Esophagus (tissue), 2 donors: ENCODE data around the gene TTC16. TPM values are rescaled to one million over a fixed set of nuclear protein-coding genes. Genes with fewer than 3 reads are reported as not detected.

Experiments used
- H3K27ac ChIP-seq, 2 donors: one replicate each; pipeline ENCODE4 v1.5.1; 2013; ENCODE audit warnings: low read depth in 2 of 2, mild to moderate bottlenecking in 2 of 2, inconsistent platforms in 1 of 2, low read length in 1 of 2, moderate library complexity in 1 of 2
- H3K27me3 ChIP-seq, 2 donors: one replicate each; pipeline ENCODE4 v1.6.1; 2013; ENCODE audit warnings: low read length in 2 of 2, control low read depth in 1 of 2, mild to moderate bottlenecking in 1 of 2; ENCODE audit not compliant: insufficient read depth in 2 of 2, control insufficient read depth in 1 of 2
- H3K36me3 ChIP-seq, 2 donors: one replicate each; pipeline ENCODE4 v1.6.1; 2013; ENCODE audit warnings: low read length in 1 of 2; ENCODE audit not compliant: control insufficient read depth in 2 of 2, insufficient read depth in 2 of 2
- H3K4me1 ChIP-seq, 2 donors: one replicate each; pipeline ENCODE4 v1.6.1; 2013; ENCODE audit warnings: low read length in 1 of 2; ENCODE audit not compliant: control insufficient read depth in 2 of 2, insufficient read depth in 2 of 2
- H3K4me3 ChIP-seq, 2 donors: one replicate each; pipeline ENCODE4 v1.5.1; 2013; ENCODE audit warnings: low read length in 2 of 2, mild to moderate bottlenecking in 2 of 2, low read depth in 1 of 2, moderate library complexity in 1 of 2
- H3K9me3 ChIP-seq, 2 donors: one replicate each; pipeline ENCODE4 v1.6.1; 2013; ENCODE audit warnings: mild to moderate bottlenecking in 2 of 2, low read depth in 1 of 2, low read length in 1 of 2, moderate library complexity in 1 of 2; ENCODE audit not compliant: control insufficient read depth in 2 of 2, insufficient read depth in 1 of 2
- WGBS, 2 donors: extraction: QIAGEN DNeasy Blood & Tissue Kit; methylation state at CpG; one replicate each; pipeline ENCODE4 v1.1.7; 2013; 5-methylcytosine and 5-hydroxymethylcytosine counted together
- polyA plus RNA-seq, 2 donors: library from polyadenylated mRNA; stranded (reverse); fragments of 200-250 nt; gene quantifications; one replicate each; pipeline ENCODE4 v1.2.3, GENCODE V29; 2013
- donor health status: healthy with polysubstance abuse.
- donor health status: Bipolar disorder and iron deficiency.

TTC16 gene
- polyA plus RNA-seq, 2 donors, result 0.04 to 0.10 TPM

- no peak overlapping the region for H3K4me3 ChIP-seq
These were observed 45.6 kb downstream of the TTC16 start for GRCh38 chr9:127761491-127761956.

GRCh38 chr9:127762111-127762676, 46.3 kb downstream of the TTC16 start:
- Histone ChIP-seq H3K36me3 (no peaks in the 10 kb centered on the region), H3K27me3 (no peaks in the 10 kb centered on the region), H3K9me3 (no peaks in the 10 kb centered on the region), H3K4me3 (no peak overlapping the region), H3K4me1 (no peaks in the 10 kb centered on the region), H3K27ac (peak overlapping the region; percentile 63 to 70)
- 46 to 55% methylated on average over 16 of the region's 16 CpGs for WGBS, 2 donors

More at GRCh38 chr9:127761491-127761956, 45.6 kb downstream of the TTC16 start:
- peak overlapping the region; percentile 11 to 63 for H3K27ac ChIP-seq
- no peaks in the 10 kb centered on the region for H3K27me3 ChIP-seq
- H3K4me1 ChIP-seq, result no peaks in the 10 kb centered on the region
- H3K36me3 ChIP-seq, result no peaks in the 10 kb centered on the region
- WGBS, 2 donors, result 60 to 73% methylated on average over 5 of the region's 5 CpGs
- H3K9me3 ChIP-seq, result no peaks in the 10 kb centered on the region

GRCh38 chr9:127763918-127764384, 48.1 kb downstream of the TTC16 start:
- no peaks in the 10 kb centered on the region for H3K27me3 ChIP-seq
- H3K4me3 ChIP-seq, result no peak overlapping the region
- H3K9me3 ChIP-seq, result no peaks in the 10 kb centered on the region
- whole genome bisulfite sequencing, 2 donors, result 46 to 57% methylated on average over 7 of the region's 7 CpGs
- H3K27ac ChIP-seq, result peak overlapping the region; percentile 27 to 35
- no peaks in the 10 kb centered on the region for H3K36me3 ChIP-seq
- H3K4me1 ChIP-seq, result no peaks in the 10 kb centered on the region

GRCh38 chr9:127765418-127765817, 49.5 kb downstream of the TTC16 start:
- Histone ChIP-seq H3K4me1 (peaks cover 0 to under 1% of the 10 kb centered on the region in 2 donors), H3K27ac (no peak overlapping the region), H3K36me3 (no peaks in the 10 kb centered on the region), H3K9me3 (no peaks in the 10 kb centered on the region), H3K4me3 (no peak overlapping the region), H3K27me3 (no peaks in the 10 kb centered on the region)
- WGBS, 2 donors, result 72 to 94% methylated on average over 1 of the region's 1 CpG

GRCh38 chr9:127767410-127767809, 51.5 kb downstream of the TTC16 start:
- H3K27me3 ChIP-seq, result no peaks in the 10 kb centered on the region
- peaks cover 0 to 5% of the 10 kb centered on the region in 2 donors for H3K4me1 ChIP-seq
- peak overlapping the region; percentile 51 to 64 for H3K27ac ChIP-seq
- no peaks in the 10 kb centered on the region for H3K36me3 ChIP-seq
- H3K4me3 ChIP-seq, result no peak overlapping the region
- no peaks in the 10 kb centered on the region for H3K9me3 ChIP-seq
- WGBS, 2 donors, result 58 to 64% methylated on average over 3 of the region's 3 CpGs

- no peak overlapping the region for H3K4me3 ChIP-seq
- H3K27ac ChIP-seq, result peak overlapping the region; percentile 51 to 64
- H3K9me3 ChIP-seq, result no peaks in the 10 kb centered on the region
- no peaks in the 10 kb centered on the region for H3K27me3 ChIP-seq
- WGBS, 2 donors, result 54 to 57% methylated on average over 13 of the region's 13 CpGs
- peaks cover 0 to 5% of the 10 kb centered on the region in 2 donors for H3K4me1 ChIP-seq
- no peaks in the 10 kb centered on the region for H3K36me3 ChIP-seq
These were observed 52.0 kb downstream of the TTC16 start for GRCh38 chr9:127767909-127768331.

GRCh38 chr9:127768698-127769097, 52.8 kb downstream of the TTC16 start:
- no peak overlapping the region for H3K4me3 ChIP-seq
- no peak overlapping the region for H3K27ac ChIP-seq
- 69 to 72% methylated on average over 8 of the region's 8 CpGs for WGBS, 2 donors

GRCh38 chr9:127769101-127769500, 53.2 kb downstream of the TTC16 start:
- no peaks in the 10 kb centered on the region for H3K27me3 ChIP-seq
- H3K36me3 ChIP-seq, result no peaks in the 10 kb centered on the region
- 89 to 95% methylated on average over 5 of the region's 5 CpGs for WGBS, 2 donors
- H3K27ac ChIP-seq, result no peak overlapping the region
- H3K9me3 ChIP-seq, result no peaks in the 10 kb centered on the region
- H3K4me3 ChIP-seq, result no peak overlapping the region
- H3K4me1 ChIP-seq, result peaks cover 0 to 5% of the 10 kb centered on the region in 2 donors

More at GRCh38 chr9:127768698-127769097, 52.8 kb downstream of the TTC16 start:
- Histone ChIP-seq H3K36me3 (no peaks in the 10 kb centered on the region), H3K4me1 (peaks cover 0 to 5% of the 10 kb centered on the region in 2 donors), H3K9me3 (no peaks in the 10 kb centered on the region), H3K27me3 (no peaks in the 10 kb centered on the region)

- Histone ChIP-seq H3K9me3 (no peaks in the 10 kb centered on the region), H3K36me3 (no peaks in the 10 kb centered on the region), H3K27ac (peak overlapping the region; percentile 35 to 51), H3K4me1 (peaks cover 0 to 5% of the 10 kb centered on the region in 2 donors), H3K4me3 (peak overlapping the region in 1 of 2 donors; percentile 4), H3K27me3 (no peaks in the 10 kb centered on the region)
- 67 to 68% methylated on average over 4 of the region's 4 CpGs for WGBS, 2 donors
These were observed 54.2 kb downstream of the TTC16 start for GRCh38 chr9:127769929-127770582.
